HT-29 (cell line): ENCODE data around the gene ACBD3. TPM values are rescaled to one million over a fixed set of nuclear protein-coding genes. Genes with fewer than 3 reads are reported as not detected.

Experiments
- DNase-seq: peaks from one replicate; pipeline ENCODE4 v3.0.0-alpha.2; 2015; ENCODE audit warnings: low spot score
- total RNA-seq: library from RNA; depleted of rRNA; stranded (reverse); fragments of >200 nt; shearing (Covaris generic); gene quantifications from 2 replicates; pipeline ENCODE4 v1.2.3, GENCODE V29; 2014

ACBD3 gene
- total RNA-seq, 1 experiment from 2014 or later = 20.0 TPM

GRCh38 chr1:226202246-226202645 is 15.7 kb upstream of the ACBD3 start:
- no peak for DNase-seq

GRCh38 chr1:226201029-226201593 is 14.6 kb upstream of the ACBD3 start:
- peak; percentile 20 for DNase-seq

DNA sequence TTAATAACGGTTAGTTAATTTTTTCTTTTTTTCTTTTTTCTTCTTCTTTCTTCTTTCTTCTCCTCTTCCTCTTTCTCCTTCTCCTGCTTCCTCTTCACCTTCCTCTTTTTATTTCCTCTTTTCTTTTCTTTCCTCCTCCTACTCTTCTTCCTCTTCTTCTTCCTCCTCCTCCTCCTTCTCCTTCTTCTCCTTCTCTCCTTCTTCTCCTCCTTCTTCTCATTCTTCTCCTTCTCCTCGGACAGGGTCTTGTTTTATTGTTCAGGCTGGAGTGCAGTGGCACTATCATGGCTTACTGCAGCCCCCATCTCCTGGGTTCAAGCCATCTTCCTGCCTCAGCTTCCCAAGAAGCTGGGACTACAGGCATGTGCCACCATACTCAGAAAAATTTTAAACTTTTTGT is 13.4 kb upstream of the ACBD3 start:
- no peak for DNase-seq

DNA sequence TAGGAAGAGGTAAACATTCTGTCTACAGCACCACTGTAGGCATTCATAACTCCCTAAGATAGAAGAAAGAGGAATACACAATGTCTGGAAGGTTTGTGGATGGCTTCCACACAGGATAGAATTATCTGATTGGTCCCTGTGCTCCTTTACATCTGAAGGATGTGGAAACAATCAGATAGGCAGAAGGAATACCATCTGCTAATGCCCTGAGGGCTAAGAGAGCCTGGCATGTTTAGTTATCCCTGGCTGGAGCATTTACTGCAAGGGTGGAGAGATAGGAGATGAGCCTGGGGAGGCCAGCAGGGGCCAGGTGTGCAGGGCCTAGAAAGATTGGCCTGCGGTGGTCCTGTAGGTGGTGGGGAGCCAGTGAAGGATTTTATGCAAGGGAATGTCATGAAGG is 8.6 kb upstream of the ACBD3 start:
- DNase-seq = no peak

DNA sequence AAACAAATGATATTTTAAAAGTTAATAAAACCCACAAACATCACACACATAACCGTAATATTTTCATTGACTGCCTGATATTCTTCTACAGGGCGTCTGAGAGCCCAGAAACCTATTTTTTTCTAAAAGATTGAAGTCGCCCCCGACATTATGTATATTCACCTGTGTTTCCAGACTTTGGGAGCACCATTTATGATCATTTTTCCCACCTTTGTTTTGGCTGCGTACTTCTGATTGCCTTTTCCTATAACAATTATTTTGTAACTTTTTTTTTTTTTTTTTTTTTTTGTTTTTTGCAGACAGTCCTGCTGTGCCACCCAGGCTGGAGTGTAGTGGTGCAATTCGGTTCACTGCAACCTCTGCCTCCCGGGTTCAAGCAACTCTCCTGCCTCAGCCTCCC is 839 bp upstream of the ACBD3 start:
- DNase-seq = no peak

GRCh38 chr1:226187019-226187322 is 430 bp upstream of the ACBD3 start:
- no peak for DNase-seq

- DNase-seq = peak; percentile 22
Observed at GRCh38 chr1:226185141-226186036, 1.2 kb downstream of the ACBD3 start.

GRCh38 chr1:226181996-226182714 is 4.4 kb downstream of the ACBD3 start:
- peak; percentile 66 for DNase-seq

- DNase-seq = no peak
Observed at GRCh38 chr1:226176870-226177269, 9.7 kb downstream of the ACBD3 start.

DNA sequence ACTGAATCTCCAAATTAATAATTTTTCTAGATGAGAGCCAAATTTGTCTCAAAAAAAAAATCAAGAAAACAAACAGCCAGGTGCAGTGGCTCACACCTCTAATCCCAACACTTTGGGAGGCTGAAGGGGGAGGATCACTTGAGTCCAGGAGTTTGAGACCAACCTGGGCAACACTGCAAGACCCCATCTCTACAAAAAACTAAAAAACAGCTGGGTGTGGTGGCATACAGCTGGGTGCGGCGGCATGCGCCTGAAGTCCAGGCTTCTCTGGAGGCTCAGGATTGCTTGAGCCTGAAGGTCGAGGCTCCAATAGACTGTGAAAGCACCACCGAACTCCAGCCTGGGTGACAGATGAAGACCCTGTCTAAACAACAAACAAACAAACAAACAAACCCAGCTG is 14.0 kb downstream of the ACBD3 start:
- no peak for DNase-seq

- no peak for DNase-seq
Observed at GRCh38 chr1:226166341-226166740, 20.2 kb downstream of the ACBD3 start.

DNA sequence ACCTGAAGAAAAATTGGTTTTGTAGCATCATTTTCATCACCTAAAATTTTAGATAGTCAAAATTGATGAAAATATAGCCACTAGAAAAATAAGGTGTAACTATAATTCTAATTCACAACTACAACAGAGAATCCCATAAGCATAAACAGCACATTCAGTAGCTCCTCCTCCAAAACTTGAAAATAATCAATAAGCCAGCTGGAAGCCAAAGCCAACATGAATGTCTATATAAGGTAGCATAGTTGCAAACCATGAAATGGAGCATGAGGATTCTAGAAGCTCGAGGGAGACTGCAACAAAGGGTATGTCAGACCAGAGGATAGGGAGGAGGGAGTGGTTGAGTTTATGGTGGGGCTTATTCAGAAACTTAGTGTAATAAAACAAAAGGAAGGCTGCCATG is 22.4 kb downstream of the ACBD3 start:
- DNase-seq = no peak

DNA sequence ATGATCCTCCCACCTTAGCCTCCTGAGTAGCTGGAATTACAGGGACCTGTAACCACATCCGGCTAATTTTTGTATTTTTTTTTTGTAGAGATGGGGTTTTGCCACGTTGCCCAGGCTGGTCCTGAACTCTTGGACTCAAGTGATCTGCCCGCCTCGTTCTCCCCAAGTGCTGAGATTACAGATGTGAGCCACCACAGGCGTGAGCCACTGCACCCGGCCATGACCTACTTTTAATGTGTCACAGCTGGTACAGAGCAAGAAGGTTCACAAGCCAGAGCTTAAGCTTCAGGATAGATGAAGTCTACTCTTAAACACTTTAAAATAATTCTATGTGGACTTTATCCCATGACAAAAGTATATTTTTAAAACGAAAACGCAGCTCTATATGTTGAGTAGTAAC is 23.6 kb downstream of the ACBD3 start:
- no peak for DNase-seq

DNA sequence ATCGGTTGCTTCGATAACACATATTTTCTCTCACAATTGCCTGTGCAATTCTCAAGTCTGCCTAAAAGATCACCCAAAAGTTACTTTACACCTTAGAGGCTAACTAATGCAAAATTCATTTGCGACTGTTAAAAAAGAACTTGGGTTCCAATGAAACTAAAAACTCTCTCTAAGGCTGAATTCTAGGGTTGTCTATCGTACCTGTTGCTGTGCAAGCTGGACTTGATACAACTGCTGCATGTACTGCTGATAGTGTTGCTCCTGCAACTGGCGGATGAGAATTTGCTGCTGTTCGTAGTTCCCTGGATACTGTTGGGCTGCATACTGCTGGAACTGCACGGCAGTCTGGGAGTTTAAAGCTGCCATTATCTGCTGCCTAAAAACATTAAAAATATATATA is 27.6 kb downstream of the ACBD3 start:
- DNase-seq = no peak

DNA sequence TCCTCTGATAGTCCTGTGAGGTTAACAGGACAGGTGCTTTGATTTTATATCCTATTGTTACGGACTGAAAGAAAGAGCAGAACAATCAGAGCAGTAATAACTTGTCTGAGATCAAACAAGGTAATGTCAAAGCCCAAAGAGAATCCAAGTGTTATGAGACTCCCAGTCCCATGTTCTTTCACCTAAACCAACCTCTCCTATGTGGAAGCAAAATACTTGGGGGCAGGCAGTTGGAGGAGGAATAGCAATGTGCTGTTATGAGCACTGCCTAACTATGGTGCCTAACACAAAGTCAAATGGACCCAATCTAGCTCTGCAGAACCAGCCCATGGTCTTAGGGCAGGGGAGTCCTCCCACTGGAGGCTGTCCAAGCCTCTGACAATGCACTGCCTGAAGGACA is 28.1 kb downstream of the ACBD3 start:
- no peak for DNase-seq

DNA sequence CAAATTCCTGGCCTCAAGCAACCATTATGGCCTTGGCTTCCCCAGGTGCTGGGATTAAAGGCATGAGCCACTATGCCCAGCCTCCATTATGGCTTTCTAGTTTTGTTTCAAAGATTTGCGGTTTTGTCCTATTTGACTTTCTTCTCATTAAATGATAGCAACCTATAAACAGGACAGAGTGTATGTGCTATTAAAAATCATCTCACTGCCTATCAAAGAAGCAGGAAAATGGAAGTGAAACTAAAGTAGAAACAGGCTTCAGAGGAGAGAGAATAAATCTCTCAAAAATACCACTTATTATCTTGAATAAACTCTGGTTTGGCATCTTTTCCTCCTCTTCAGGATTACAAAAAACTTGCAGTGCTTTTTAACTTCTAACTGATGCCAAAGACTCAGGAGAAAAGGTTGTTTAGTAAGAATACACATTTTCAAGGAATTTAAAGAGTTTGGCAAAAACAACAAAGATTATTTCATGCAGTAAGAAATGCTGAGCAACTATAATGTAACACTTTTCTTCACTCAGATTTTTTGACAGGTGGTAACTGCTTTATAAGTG is 28.7 kb downstream of the ACBD3 start:
- DNase-seq = no peak

DNA sequence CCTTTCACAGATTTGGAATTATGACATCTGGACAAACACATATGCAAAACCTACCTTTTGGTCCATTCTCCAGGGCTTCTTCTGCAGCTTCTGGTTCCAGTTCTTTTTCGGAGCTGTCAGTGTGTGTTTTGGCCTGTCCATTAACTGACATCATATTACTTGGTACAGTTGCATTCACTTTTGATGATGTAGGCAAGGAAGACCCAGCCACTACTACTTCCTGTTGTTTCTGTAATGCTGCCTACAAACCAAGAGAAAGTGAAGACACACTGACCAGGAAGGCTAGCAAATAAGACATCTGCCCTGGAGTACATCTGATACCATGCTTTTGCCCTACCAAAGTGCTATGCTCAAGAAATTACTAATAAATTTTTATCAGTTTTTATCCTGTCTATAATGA is 31.9 kb downstream of the ACBD3 start:
- DNase-seq = no peak

GRCh38 chr1:226149806-226150205 is 36.7 kb downstream of the ACBD3 start:
- peak; percentile 27 for DNase-seq

GRCh38 chr1:226148121-226148648 is 38.4 kb downstream of the ACBD3 start:
- no peak for DNase-seq

DNA sequence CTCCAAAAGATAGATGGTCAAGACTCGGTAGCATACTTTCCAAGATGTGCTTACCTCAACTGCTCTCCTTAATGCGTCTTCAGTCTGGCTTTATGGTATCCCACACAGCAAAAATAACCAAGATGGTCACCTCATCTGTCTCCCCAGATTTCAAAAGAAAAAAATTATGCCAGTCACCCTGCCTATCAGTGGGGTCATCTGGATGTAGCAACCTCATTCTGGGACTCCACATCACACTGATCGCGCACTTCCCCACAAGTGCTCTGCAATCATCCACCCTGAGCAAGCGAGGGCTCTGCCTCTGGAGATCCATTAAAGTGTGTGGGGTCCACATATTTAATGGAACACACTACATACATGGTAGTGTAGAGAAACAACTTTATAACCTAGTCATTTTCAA is 42.5 kb downstream of the ACBD3 start:
- DNase-seq = no peak

DNA sequence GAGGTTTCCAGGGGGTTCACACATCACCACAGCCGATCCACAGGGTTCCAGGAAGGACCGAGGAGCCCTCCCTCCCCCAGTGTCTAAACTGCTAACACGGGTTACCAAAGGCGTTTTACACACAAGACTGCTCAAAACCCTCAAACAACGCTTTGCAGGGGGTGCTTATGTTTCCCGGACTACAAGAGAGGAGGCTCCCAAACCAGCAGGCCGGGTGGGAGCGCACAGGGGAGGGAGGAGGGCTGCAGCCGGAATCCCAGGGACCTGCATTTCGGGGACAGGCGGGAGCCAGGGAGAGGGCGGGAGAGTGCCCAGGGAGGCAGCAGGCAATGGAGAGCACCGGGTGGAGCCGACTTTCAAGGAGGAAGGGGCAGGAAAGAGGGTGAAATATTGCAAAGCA is 50.8 kb downstream of the ACBD3 start:
- no peak for DNase-seq

DNA sequence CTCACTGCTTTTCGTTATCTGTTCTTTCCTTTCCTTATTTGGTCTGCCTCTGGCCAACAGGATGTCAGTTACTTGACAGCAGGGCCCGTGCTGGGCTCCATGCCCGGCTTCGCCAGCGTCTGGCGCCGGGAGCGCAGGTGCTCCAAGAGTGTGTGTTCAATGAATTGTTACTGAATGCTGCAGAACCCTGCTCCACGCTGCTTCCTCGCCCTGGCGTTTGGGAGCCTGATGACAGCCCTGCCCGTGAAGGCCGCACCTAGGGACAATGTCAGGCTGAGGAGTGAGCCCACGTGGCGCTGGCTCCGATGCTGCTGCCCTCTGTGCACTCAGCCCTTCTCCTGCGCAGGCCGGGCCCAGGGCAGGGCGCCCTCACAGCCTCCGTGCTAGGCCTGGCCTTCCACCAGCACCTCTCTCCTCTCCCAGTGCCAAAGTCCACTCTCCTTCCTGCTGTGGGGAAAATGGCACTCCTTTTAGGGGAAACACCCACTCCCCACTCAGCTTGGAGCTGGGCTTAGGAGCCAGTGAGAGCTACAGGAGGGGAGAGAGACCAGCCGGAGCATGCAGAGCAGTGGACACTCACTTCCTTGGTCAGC is 51.4 kb downstream of the ACBD3 start:
- DNase-seq = peak; percentile 66
